ENCODE measurements around the gene TTBK2.
"Not testable (repeated sequence)": the region's sequence is repeated elsewhere in the genome, so short reads cannot be mapped to it uniquely, and the experiment has no call there.

TTBK2 gene

DNA sequence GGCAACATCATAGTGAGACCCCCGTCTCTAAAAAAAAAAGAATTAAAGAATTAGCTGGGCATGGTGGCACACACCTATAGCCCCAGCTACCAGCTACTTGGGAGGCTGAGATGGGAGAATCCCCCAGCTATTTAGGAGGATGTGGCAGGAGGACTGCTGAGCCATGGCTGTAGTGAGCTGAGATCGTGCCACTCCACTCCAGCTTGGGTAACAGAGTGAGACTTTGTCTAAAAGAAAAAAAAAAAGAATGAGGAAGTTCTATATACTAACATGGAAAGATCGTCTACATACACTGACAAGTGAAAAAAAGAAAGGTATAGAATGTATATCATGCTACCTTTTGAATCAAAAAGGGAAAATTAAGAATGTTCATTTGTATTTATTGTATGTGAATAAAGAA lies 99.8 kb downstream of the TTBK2 start:
- no peak for DNase-seq

DNA sequence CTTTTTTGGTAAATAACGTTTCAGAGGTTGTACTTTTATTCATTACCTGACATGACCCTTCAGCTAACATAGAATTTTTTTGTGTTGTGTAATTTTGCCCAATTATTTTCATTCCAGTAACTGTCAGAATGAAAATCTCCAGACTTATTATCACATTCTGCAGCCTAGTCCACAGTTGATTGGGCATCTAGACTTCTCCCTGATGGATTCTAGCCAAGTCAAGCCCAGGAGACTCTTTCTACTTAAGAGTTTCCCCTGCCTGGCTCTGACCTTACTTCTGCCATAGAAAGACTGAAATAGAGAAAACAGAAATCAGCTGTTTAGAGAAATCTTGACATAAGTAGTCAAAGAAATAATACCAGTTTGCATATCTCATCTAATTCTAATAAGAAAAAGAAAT lies 100.8 kb downstream of the TTBK2 start:
- DNase-seq = no peak

DNA sequence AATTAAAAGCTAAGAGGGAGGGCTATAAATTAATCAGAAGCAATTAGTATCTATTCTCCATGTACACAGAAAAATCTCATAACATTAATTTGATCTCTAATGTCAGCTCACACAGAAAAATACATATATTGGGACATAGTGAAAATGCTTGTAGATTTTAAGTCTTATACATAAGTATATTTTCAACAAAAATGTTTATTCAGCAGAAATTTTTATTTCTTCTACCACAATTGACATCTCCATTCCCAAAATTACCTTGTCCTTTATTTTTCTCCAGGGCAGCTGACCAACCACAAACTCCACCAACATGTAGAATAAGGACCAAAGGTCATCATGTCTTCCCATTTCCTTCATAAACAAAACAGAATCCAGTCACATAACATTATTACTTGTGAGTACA lies 109.1 kb downstream of the TTBK2 start:
- DNase-seq = no peak

DNA sequence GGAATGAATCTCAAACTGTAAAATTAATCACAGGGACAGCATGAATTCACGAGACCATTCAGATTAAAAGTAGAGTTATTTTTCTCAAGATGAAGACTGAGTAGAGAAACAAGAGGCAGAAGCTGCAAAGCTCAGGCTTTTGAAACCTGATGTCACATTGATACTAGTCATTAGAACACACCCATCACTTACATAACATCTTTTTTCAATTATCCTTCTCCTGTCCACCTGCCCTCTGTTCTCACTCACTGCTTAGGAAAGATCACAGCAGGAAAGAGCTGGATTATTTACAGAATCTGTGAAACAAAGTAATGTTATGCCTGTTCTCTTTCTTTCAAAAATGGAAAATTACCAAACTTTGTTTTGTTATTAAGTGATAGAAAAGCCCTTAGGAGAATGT lies 111.7 kb downstream of the TTBK2 start:
- DNase-seq = no peak

DNA sequence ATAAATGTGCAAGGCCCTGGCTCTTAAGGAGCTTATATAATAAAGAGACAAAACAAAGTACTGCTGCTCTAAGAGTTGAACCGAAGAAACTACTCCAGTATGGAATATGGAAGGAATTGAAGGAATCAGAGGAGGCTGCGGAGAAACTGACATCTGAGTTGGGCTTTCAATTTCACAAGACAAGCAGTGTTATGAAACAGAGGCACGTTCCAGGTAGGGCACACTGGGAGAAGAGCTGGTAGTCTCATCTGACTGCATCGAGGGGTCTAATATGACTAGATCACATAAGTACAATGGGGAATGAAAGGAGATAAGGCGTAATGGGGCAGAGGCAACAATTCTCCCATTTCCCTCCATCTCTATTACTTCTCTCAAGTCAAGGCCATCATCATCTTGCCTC lies 115.3 kb downstream of the TTBK2 start:
- DNase-seq = no peak

DNA sequence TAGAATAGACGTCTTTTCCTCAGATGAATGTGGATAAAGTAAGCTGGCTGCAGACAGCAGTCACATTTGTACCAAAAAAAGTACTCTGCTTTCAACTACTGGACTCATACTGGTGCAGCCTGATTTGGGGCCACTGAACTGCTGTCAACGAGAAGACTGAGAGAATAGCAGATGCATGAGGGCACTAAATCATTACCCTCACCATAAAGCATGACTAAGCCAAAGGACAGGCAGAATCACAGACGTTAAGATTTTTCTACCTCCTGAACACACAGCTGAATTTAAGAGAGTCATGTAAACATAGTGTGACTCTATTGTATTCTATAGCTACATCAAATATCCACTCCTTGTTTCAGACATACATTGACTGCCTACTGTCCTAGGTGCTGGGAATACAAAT lies 115.8 kb downstream of the TTBK2 start:
- DNase-seq = no peak

DNA sequence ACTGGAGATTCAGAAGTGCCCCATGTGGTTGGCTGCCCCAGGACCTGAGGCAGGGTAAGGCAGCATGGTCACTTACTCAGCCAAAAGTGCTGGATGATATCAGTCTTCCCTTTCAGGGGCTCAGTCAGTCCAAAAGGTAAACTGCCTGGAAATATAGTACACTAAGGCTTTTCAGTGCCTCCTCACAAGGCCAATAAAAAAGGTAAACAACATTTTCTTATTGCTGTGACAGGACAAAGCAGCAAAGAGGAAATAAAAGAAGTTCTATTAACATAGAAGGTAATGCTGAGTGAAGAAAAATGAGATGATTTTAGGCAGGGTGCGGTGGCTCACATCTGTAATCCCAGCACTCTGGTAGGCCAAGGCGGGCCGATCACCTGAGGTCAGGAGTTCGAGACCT lies 117.1 kb downstream of the TTBK2 start:
- no peak for DNase-seq

DNA sequence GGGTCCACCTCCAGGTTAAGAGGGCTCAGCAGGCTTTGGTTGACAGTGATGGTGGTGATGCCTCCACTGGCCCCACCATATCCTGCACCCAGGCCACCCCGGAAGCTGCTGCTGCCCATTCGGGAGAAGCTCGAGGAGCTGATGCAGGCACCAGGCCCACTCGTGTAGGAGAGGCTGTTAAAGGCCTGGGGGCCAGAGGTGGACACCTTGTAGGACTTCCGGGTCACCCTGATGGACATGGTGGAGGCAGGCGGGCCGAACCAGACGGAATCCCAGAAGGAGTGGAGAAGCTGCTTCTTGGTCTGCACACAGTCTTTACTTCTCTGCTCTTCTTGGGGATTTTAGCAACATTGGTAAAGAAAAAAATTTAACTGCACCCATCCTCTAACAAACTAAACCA lies 118.4 kb downstream of the TTBK2 start:
- DNase-seq = no peak

DNA sequence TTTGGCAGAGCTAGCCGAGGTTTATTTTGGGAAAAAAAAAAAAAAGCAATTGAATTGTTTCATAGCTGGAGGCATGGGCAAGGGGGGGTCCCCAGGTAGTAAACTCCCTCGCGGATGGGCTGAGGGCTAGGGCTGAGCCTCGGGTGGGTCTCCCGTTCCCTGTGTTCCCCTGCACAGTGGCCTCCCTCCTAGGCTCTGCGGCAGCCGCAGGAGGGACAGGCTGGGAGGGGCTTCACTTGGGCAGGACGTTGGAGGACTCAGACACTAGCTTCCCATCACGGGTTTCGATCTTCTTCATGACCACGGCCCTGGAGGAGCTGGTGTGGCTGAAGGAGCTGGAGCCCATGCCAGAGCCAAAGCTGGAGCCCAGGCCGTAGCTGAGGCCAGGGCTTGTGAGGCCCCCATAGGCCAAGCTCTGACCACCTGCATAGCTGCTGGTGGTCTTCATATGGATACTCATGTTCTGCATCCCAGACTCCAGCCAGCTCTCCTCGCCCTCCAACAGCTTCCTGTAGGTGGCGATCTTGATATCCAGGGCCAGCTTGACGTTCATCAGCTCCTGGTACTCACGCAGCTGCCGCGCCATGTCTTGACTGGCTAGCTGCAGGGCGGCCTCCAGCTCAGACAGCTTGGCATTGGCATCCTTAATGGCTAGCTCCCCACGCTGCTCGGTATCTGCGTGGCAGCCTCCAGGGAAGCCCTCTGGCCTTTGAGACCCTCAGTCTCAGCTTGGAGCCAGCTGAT lies 119.7 kb downstream of the TTBK2 start:
- DNase-seq = peak; percentile 3 to 20

DNA sequence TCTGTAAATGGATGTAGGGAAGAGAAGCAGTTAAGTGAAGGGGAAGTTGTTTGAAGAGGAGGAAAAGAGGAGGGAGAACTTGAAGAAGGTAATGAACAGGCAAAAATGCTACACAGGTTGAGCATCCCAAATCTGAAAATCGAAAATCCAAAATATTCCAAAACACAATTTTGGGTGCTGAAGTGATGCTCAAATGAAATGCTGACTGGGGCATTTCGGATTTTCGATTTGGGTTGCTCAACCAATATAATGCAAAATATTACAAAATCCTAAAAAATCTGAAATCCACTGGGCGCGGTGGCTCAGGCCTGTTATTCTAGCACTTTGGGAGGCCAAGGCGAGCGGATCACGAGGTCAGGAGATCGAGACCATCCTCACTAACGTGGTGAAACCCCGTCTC lies 121.8 kb downstream of the TTBK2 start:
- no peak for DNase-seq

DNA sequence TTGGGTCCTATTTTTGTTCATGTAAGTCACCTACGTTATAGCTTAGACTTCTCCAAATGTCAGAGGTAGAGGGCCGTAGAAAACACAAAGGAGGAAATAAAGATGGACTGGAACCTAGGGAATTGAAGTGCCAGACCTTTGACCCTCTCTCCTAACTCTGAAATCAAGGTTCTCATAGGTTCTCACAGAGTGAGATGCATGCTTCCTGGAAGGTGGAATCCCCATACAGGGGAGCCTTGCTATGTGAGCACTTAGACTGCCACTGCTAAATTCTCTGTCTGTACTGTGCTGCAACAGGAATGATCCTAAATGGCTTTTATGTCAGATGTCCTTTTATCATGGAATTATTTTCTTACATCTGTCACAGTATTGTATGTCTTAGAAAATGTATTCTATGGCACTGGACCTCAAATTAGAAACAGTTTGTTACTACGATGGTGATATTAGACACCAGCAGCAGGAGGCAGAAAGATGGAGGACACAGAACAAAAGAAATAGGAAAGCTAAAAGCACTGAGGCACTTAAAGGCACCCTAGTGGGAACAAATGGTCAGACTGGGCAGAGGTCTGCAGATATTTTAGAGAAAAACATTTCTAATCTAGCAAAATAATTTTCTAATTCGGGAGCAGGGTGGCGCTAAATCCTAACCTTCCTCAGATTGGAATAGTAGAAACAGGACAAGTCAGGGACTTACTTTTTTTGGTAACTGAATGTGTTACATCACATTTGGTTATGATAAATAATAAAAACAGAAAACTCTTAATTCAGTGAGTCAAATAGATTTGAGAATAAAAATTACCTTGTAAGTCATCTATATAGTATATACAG lies 123.4 kb downstream of the TTBK2 start:
- no peak for DNase-seq

DNA sequence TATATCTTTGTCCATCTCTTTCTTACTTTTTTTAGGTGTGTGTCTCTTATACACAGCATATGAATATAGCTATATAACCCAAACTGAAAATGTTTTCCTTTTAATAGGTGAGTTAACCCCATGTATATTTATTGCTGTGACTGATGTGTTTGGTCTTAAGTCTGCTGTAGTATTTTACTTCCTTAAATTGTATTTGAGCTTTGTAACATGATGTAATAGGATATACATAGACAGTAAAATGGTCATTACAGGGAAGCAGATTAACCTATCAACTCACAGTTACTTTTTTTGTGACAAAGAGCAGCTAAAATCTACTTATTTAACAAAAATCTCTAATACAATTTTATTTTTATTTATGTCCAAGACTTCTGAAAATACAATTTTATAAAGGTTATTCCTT lies 131.9 kb downstream of the TTBK2 start:
- DNase-seq = no peak

DNA sequence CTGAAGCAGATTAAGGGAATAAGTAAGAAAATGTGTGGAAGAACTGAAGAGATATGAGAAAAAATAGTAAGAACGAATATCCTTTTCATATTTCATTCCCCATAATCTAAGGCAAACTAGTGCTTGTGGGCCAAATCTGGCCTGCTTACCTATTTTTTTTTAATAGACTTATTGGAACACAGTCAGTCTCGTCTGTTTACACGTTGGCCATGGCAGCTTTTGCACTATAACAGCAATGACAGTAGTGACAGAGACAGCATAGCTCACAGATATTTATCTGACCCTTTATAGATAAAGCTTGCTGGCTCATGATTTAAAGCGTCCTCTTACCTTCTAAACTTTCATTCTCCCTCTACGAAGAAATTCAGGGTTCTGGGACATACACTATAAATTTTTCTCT lies 133.6 kb downstream of the TTBK2 start:
- DNase-seq = no peak

DNA sequence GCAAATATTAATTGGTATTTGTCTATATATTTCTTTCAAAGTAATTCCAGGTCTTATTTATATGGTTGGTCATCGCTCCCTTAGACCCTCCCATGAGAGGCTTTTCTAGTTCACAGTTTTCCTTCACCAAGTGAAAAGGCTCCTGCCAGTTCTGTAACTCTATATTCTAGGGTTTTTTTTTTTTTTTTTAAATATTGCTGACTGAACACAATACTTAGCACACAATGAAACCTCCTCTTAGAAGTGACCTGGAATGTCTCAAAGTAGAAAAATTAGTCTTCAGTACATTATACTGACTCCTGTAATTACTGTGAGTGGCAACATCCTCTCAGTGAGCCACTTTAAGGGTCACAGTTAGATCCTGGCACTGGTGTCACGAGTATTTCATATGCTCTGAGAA lies 135.0 kb downstream of the TTBK2 start:
- DNase-seq = no peak

DNA sequence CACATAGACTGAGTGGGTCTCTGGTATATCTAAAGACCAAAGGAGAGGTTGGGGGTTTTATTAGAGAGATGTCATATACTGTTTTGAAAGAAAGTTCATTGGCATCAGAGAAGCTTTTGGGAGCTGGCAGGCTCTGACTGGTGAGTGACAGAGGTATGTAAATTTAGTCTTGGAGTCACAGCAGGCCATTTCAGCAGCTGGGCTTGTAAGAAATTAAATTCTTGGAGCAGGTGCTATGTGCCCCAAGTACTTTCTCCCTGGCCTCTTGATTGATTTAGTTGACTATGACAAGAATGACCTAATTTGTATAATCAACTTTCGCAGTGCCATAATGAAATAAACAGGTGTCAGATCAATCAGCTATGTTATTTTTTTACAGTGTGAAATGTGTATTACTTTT lies 135.9 kb downstream of the TTBK2 start:
- no peak for DNase-seq

DNA sequence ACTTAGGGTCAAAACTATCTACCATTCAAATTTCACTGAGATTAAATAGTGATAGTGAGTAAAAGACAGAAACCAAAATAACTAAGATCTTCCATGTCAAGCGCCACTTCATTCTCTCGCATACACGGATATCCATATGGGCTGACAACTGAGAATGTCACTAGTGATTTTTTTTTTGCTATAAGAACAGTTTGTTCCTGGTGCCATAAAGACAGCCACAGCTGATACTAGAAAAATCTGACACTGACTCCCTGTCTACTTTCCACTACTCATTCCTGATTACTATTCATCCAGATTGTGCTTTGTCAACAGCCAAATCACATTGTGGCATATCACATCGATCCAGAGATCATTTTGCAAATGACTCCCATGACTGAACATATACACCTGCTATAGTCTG lies 137.9 kb downstream of the TTBK2 start:
- DNase-seq = no peak

DNA sequence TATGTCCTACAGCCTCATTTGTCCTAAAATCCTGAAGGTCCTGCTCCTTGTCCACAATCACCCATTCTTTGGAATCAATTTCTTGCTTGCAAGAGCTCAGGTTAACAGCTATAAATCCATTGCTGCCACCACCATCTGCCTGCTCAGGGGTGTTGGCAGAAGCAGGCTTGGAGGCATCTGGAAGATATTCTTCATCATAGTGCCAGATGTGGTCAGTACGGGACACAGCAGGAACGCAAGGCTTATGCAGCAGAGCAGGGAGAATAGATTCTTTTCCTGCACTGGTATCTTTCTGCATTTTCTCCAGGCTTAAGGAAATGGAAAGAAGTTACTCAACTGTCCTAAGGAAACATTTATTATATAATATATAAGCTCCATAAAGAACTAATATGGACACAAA lies 145.2 kb downstream of the TTBK2 start:
- DNase-seq = no peak

DNA sequence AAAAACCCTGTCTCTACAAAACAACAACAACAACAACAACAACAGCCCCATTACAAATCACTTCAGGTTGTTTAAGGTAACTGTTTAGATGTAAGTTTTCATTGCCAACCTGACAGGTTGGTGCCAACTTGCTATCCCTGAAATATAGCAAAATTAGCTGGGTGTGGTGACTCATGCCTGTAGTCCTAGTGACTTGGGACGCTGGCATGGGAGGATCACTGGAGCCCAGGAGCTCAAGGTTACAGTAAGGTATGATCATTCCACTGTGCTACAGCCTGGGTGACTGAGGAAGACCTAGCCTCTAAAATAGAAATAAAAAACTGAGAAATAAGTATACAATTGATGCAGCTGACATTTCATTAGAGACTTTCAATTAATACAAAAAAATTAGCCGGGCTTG lies 147.7 kb downstream of the TTBK2 start:
- DNase-seq = no peak

DNA sequence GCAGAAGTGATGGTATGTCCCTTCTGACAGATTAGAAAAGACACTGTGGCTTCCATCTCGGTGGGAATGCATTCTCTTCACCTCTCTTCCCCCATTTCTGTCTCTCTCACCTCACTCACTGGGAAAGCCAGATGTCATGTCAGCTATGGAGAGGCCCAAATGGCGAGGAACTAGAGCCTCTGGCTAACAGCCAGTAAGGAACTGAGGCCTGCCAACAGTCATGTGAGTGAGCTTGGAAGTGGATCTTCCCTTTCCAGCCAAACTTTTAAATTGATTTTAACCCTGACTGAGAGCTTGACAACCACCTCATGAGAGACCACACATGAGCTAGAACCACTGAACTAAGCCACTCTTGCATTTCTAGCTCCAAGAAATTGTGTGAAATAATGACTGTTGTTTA lies 148.4 kb downstream of the TTBK2 start:
- no peak for DNase-seq

DNA sequence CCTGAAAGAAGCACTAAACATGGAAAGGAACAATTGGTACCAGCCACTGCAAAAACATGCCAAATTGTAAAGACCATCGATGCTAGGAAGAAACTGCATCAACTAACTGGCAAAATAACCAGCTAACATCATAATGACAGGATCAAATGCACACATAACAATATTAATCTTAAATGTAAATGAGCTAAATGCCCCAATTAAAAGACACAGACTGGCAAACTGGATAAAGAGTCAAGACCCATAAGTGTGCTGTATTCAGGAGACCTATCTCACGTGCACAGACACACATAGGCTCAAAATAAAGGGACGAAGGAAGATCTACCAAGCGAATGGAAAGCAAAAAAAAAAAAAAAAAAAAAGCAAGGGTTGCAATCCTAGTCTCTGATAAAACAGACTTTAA lies 154.5 kb downstream of the TTBK2 start:
- DNase-seq = not testable (repeated sequence)

DNA sequence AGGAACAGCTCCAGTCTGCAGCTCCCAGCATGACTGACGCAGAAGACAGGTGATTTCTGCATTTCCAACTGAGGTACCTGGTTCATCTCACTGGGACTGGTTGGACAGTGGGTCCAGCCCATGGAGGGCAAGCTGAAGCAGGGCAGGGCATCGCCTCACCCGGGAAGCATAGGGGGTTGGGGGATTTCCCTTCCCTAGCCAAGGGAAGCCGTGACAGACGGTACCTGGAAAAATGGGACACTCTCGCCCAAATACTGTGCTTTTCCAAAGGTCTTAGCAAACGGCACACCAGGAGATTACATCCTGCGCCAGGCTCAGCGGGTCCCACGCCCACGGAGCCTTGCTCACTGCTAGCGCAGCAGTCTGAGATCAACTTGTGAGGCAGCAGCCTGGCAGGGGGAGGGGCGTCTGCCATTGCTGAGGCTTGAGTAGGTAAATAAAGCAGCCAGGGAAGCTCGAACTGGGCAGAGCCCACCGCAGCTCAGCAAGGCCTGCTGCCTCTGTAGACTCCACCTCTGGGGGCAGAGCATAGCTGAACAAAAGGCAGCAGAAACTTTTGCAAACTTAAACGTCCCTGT lies 156.3 kb downstream of the TTBK2 start:
- DNase-seq = not testable (repeated sequence)

DNA sequence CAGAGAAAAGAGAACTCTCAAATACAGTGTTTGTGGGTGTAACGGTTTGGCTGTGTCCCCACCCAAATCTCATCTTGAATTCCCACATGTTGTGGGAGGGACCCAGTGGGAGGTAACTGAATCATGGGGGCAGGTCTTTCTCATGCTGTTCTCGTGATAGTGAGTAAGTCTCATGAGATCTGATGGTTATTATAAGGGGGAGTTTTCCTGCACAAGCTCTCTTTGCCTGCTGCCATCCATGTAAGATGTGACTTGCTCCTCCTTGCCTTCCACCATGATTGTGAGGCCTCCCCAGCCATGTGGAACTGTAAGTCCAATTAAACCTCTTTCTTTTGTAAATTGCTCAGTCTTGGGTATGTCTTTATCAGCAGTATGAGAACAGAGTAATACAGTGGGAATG lies 158.8 kb downstream of the TTBK2 start:
- not testable (repeated sequence) for DNase-seq

DNA sequence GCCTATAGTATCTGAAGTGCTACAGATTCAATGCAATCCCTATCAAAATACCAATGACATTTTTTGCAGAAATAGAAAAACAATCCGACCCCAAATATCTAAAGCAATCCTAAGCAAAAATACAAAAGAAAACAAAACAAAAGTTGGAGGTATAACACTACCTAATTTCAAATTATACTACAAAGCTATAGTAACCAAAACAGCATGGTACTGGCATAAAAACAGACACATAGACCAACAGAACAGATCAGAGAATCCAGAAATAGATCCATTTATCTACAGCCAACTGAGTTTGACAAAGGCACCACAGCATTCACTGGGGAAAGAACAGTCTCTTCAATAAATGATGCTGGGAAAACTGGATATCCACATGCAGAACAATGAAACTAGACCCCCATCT lies 159.8 kb downstream of the TTBK2 start:
- DNase-seq = no peak

DNA sequence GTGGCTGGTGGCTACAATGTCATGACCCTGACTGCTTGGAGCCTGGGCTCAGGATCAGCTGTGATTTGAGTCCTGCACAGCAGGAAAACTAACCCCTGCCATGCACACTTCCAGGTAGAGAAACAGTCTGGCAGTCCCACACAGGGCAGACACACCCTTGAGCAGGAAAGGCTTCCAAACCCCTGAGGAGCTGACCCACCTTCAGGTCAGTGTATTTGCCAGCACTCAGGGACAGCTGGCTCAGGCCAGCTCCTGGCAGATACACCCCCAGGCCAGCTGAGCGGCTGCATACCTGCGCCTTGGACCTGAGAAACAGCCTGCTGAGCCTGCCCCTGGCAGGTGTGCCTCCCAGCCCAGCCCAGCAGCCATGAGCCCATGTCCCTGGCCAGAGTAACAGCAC lies 161.5 kb downstream of the TTBK2 start:
- no peak for DNase-seq
